ENCODE measurements around the gene SCYGR7. TPM values are rescaled to one million over a fixed set of nuclear protein-coding genes. Genes with fewer than 3 reads are reported as not detected.

The SCYGR7 gene
- total and polyA plus RNA-seq, 2 of the 13 experiments (the other 11 are each of a cell fraction or from before 2014, with no cell fraction given) = not detected

GRCh38 chr2:227772932-227773331, 44.8 kb downstream of the SCYGR7 start (continued):
- TF ChIP-seq TEAD3 (CRISPR knock-in tag; optimal IDR thresholded peaks at IDR 0.05; ENCODE audit: borderline replicate concordance) = peak; percentile 4

- peak overlapping the region; percentile 25 for H2AFZ ChIP-seq (ENCODE audit: low read length)
- H3K4me1 ChIP-seq (ENCODE audit: insufficient read depth, low read length) = peaks cover 59% of the 10 kb centered on the region
- peak overlapping the region; percentile 46; the same call in 1 of the 2 replicates for H3K9ac ChIP-seq (ENCODE audit: insufficient read depth, low read depth, low read length)
- POLR2A ChIA-PET = interaction anchor here (1.0 to 1.5 kb wide), 3 partner anchors 39 to 44 kb away, joined by 4 to 10 read pairs (median 6); partner anchors contain the start of gene CCL20
- in situ Hi-C loops (cut with HindIII; ENCODE audit: extremely low pct_ligation_motif_present, low pct_unique_long_range_greater_than_20kb) = no loop called here
- intact Hi-C loops (cut with micrococcal nuclease; ENCODE audit: unreplicated experiment) = loop anchor here (1.0 kb wide), 3 partner anchors 39 to 110 kb away; partner anchors contain the start of gene CCL20
- H3K27ac ChIP-seq (ENCODE audit: extremely low read length, insufficient read depth, low read length) = no peak overlapping the region
- peak overlapping the region in 2 of 3 experiments; percentile 37 to 47; a peak in 3 of 6 replicates for H3K4me3 ChIP-seq (replicated peaks in 1 of 3; ENCODE audit: insufficient read depth in 1 of 3, low read depth in 2 of 3, low read length in 3 of 3)
- ATAC-seq (peak; percentile 96), DNase-seq (ENCODE audit: low spot score) (peak; percentile 69), FAIRE-seq (no peak)
- H3K36me3 ChIP-seq (replicated peaks in 1 of 2; ENCODE audit: control insufficient read depth in 1 of 2, insufficient read depth in 2 of 2, low read length in 2 of 2) = no peaks in the 10 kb centered on the region
- no TSS peak for BruUV-seq (replicated peaks)
- peak overlapping the region; percentile 78 for H3K4me2 ChIP-seq (ENCODE audit: low read depth, low read length)
- no peaks in the 10 kb centered on the region for H4K20me1 ChIP-seq (ENCODE audit: insufficient read depth, low read length)
- H3K9me3 ChIP-seq (ENCODE audit: low read length) = no peaks in the 10 kb centered on the region
- WGBS (ENCODE audit: low lambda C conversion rate) = 11% methylated on average over 15 of the region's 15 CpGs
- H3K27me3 ChIP-seq (ENCODE audit: control insufficient read depth in 1 of 2, insufficient read depth in 2 of 2, low read length in 2 of 2) = peaks cover 0 to 2% of the 10 kb centered on the region in 2 experiments; a peak in 1 of 5 replicates
- no peaks in the 10 kb centered on the region for H3K79me2 ChIP-seq (ENCODE audit: insufficient read depth, low read length)
- CTCF ChIA-PET (ENCODE audit: low intra/inter-chr PET ratio, low total read pairs) = interaction anchor here (1.0 to 3.1 kb wide), 4 partner anchors 88 to 884 kb away, joined by 3 to 17 read pairs (median 10); no protein-coding TSS in a partner anchor
- TF ChIP-seq BCL6 (CRISPR knock-in tag; IDR thresholded peaks at IDR 0.05) = 0 out of 2 replicates have a peak, but pooled peaks have one; percentile 20
- peak; percentile 31; the same call in 1 of the 2 replicates for TF ChIP-seq ZNF574 (CRISPR knock-in tag; IDR thresholded peaks at IDR 0.05)
- peak; percentile 66; the same call in 1 of the 2 replicates for TF ChIP-seq MTF2 (CRISPR knock-in tag; IDR thresholded peaks at IDR 0.05; ENCODE audit: borderline replicate concordance)
- TF ChIP-seq MED13 (CRISPR knock-in tag; IDR thresholded peaks at IDR 0.05) = no peak
- no peak for TF ChIP-seq PBX3 (CRISPR knock-in tag; IDR thresholded peaks at IDR 0.05; ENCODE audit: borderline replicate concordance)
- TF ChIP-seq CERS6 (CRISPR knock-in tag; IDR thresholded peaks at IDR 0.05) = no peak
- TF ChIP-seq CREB1 (IDR thresholded peaks at IDR 0.05) = no peak
- TF ChIP-seq CREB1 (CRISPR knock-in tag; IDR thresholded peaks at IDR 0.05) = peak; percentile 19; the same call in 1 of the 2 replicates
- TF ChIP-seq FOXJ3 (CRISPR knock-in tag; IDR thresholded peaks at IDR 0.05; ENCODE audit: borderline replicate concordance) = peak; percentile 51; the same call in 1 of the 2 replicates
- TF ChIP-seq MATR3 (CRISPR knock-in tag; IDR thresholded peaks at IDR 0.05) = no peak
- no peak for TF ChIP-seq E2F2 (CRISPR knock-in tag; IDR thresholded peaks at IDR 0.05; ENCODE audit: borderline replicate concordance)
Measured at GRCh38 chr2:227774011-227774624, 46.0 kb downstream of the SCYGR7 start.
